Endothelial cell (in vitro differentiated cells): ENCODE results near the gene TBX4. TPM values are rescaled to one million over a fixed set of nuclear protein-coding genes. Genes with fewer than 3 reads are reported as not detected.

Experiments used
- DNase-seq: peaks from one replicate; pipeline ENCODE4 v3.0.0; 2021; ENCODE audit warnings: low spot score
- H3K27ac Mint-ChIP-seq: one replicate; pipeline ENCODE4 v1.8.0; 2021; ENCODE audit warnings: mixed read lengths, inconsistent platforms; ENCODE audit not compliant: unreplicated experiment
- H3K27me3 Mint-ChIP-seq: one replicate; pipeline ENCODE4 v1.8.0; 2021; ENCODE audit warnings: mild to moderate bottlenecking, moderate library complexity, mixed read lengths, inconsistent platforms; ENCODE audit not compliant: unreplicated experiment
- H3K36me3 Mint-ChIP-seq: one replicate; pipeline ENCODE4 v1.8.0; 2021; ENCODE audit warnings: mild to moderate bottlenecking, low read depth, mixed read lengths, inconsistent platforms; ENCODE audit not compliant: unreplicated experiment
- H3K4me1 Mint-ChIP-seq: one replicate; pipeline ENCODE4 v1.8.0; 2021; ENCODE audit warnings: mild to moderate bottlenecking, mixed read lengths, inconsistent platforms; ENCODE audit not compliant: unreplicated experiment
- H3K4me3 Mint-ChIP-seq: one replicate; pipeline ENCODE4 v1.8.0; 2021; ENCODE audit warnings: mild to moderate bottlenecking, mixed read lengths, inconsistent platforms; ENCODE audit not compliant: unreplicated experiment
- H3K9me3 Mint-ChIP-seq: one replicate; pipeline ENCODE4 v1.8.0; 2021; ENCODE audit warnings: mixed read lengths, inconsistent platforms; ENCODE audit not compliant: unreplicated experiment
- total RNA-seq: library from RNA; stranded (reverse); fragmentation: NEBNext Ultra II Directional; extraction: Animal tissue kit (Norgen Biotek cat#: 25700); gene quantifications from one replicate; pipeline ENCODE4 v1.2.1, GENCODE V29; 2021; ENCODE audit not compliant: unreplicated experiment
- TF ChIP-seq, protein P1 (sequence below): fragments of 200-600 bp; sonication (generic); IDR thresholded peaks from one replicate; pipeline ENCODE4 v1.5.0; 2021; ENCODE audit warnings: antibody characterized with exemption; ENCODE audit not compliant: unreplicated experiment

TBX4 gene
- total RNA-seq, 1 donor from 2014 or later, result 1.1 TPM

- H3K9me3 Mint-ChIP-seq, result no peaks in the 10 kb centered on the region
- H3K27ac Mint-ChIP-seq, result no peak overlapping the region
- DNase-seq, result no peak
- peaks cover 41% of the 10 kb centered on the region for H3K4me1 Mint-ChIP-seq
- TF ChIP-seq, protein P1, sequence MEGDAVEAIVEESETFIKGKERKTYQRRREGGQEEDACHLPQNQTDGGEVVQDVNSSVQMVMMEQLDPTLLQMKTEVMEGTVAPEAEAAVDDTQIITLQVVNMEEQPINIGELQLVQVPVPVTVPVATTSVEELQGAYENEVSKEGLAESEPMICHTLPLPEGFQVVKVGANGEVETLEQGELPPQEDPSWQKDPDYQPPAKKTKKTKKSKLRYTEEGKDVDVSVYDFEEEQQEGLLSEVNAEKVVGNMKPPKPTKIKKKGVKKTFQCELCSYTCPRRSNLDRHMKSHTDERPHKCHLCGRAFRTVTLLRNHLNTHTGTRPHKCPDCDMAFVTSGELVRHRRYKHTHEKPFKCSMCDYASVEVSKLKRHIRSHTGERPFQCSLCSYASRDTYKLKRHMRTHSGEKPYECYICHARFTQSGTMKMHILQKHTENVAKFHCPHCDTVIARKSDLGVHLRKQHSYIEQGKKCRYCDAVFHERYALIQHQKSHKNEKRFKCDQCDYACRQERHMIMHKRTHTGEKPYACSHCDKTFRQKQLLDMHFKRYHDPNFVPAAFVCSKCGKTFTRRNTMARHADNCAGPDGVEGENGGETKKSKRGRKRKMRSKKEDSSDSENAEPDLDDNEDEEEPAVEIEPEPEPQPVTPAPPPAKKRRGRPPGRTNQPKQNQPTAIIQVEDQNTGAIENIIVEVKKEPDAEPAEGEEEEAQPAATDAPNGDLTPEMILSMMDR, result no peak
- H3K4me3 Mint-ChIP-seq, result peak overlapping the region; percentile 26
- peaks cover 47% of the 10 kb centered on the region for H3K27me3 Mint-ChIP-seq
- H3K36me3 Mint-ChIP-seq, result peaks cover 4% of the 10 kb centered on the region
These were observed 9.4 kb downstream of the TBX4 start for GRCh38 chr17:61461586-61461966.

GRCh38 chr17:61461967-61462718 is 9.9 kb downstream of the TBX4 start:
- H3K4me3 Mint-ChIP-seq, result peak overlapping the region; percentile 76
- H3K27ac Mint-ChIP-seq, result no peak overlapping the region
- DNase-seq, result no peak
- H3K4me1 Mint-ChIP-seq, result peaks cover 39% of the 10 kb centered on the region
- TF ChIP-seq, protein P1, result no peak
- H3K9me3 Mint-ChIP-seq, result no peaks in the 10 kb centered on the region
- H3K36me3 Mint-ChIP-seq, result peaks cover 4% of the 10 kb centered on the region
- peaks cover 46% of the 10 kb centered on the region for H3K27me3 Mint-ChIP-seq

GRCh38 chr17:61462719-61463315 is 10.6 kb downstream of the TBX4 start:
- TF ChIP-seq, protein P1, result no peak
- Mint-ChIP-seq H3K36me3 (peaks cover 4% of the 10 kb centered on the region), H3K4me3 (peak overlapping the region; percentile 76), H3K9me3 (no peaks in the 10 kb centered on the region), H3K4me1 (peaks cover 38% of the 10 kb centered on the region), H3K27ac (no peak overlapping the region), H3K27me3 (peaks cover 41% of the 10 kb centered on the region)
- no peak for DNase-seq

GRCh38 chr17:61463316-61464129 is 11.3 kb downstream of the TBX4 start:
- DNase-seq, result no peak
- TF ChIP-seq, protein P1, result no peak
- H3K36me3 Mint-ChIP-seq, result peaks cover 4% of the 10 kb centered on the region
- H3K9me3 Mint-ChIP-seq, result no peaks in the 10 kb centered on the region
- H3K27ac Mint-ChIP-seq, result no peak overlapping the region
- peaks cover 34% of the 10 kb centered on the region for H3K27me3 Mint-ChIP-seq
- peaks cover 33% of the 10 kb centered on the region for H3K4me1 Mint-ChIP-seq
- H3K4me3 Mint-ChIP-seq, result no peak overlapping the region
